Astrocyte of the spinal cord (primary cell): ENCODE results near the gene MSMO1.
A peak's percentile ranks its signal among the peaks of the same experiment; 100 is the strongest.

Source experiments
- DNase-seq: peaks from one replicate; pipeline ENCODE4 v3.0.0; 2011; ENCODE audit warnings: low read depth, low spot score
- H3K4me3 ChIP-seq: 2 replicates; pipeline ENCODE4 v1.5.1; 2011; ENCODE audit warnings: low read depth, mild to moderate bottlenecking, low read length, moderate library complexity
- in situ Hi-C: cut with HindIII; loops from 2 replicates; pipeline ENCODE4 v1.10.0; 2017; ENCODE audit warnings: low sequenced_read_pairs
- TF ChIP-seq, protein P1 (sequence below): IDR thresholded peaks from 2 replicates; pipeline ENCODE4 v1.5.1; 2012; ENCODE audit warnings: low read depth, mild to moderate bottlenecking, low read length, inconsistent platforms

MSMO1 gene

DNA sequence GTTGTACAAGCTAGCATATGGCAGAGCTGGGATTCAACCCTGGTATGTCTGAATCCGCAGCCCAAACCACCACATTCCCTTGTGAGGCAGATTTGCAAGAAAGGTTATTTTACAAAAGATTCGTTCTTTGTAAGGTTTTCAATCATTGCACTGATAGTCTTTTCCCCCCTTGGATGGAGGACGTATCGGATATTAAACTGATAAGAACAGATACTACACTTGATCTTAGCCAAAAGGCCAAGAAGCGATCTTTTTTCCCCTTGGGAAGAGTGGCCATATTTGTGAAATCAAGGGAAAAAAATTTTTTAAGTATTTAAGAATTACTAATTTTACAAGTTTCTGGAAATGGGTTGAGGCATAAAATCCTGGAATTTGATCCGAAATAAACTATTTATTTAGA, 34.4 kb upstream of the MSMO1 start:
- TF ChIP-seq, protein P1, sequence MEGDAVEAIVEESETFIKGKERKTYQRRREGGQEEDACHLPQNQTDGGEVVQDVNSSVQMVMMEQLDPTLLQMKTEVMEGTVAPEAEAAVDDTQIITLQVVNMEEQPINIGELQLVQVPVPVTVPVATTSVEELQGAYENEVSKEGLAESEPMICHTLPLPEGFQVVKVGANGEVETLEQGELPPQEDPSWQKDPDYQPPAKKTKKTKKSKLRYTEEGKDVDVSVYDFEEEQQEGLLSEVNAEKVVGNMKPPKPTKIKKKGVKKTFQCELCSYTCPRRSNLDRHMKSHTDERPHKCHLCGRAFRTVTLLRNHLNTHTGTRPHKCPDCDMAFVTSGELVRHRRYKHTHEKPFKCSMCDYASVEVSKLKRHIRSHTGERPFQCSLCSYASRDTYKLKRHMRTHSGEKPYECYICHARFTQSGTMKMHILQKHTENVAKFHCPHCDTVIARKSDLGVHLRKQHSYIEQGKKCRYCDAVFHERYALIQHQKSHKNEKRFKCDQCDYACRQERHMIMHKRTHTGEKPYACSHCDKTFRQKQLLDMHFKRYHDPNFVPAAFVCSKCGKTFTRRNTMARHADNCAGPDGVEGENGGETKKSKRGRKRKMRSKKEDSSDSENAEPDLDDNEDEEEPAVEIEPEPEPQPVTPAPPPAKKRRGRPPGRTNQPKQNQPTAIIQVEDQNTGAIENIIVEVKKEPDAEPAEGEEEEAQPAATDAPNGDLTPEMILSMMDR = no peak
- H3K4me3 ChIP-seq = no peak overlapping the region
- in situ Hi-C loops = no loop called here
- DNase-seq = no peak

DNA sequence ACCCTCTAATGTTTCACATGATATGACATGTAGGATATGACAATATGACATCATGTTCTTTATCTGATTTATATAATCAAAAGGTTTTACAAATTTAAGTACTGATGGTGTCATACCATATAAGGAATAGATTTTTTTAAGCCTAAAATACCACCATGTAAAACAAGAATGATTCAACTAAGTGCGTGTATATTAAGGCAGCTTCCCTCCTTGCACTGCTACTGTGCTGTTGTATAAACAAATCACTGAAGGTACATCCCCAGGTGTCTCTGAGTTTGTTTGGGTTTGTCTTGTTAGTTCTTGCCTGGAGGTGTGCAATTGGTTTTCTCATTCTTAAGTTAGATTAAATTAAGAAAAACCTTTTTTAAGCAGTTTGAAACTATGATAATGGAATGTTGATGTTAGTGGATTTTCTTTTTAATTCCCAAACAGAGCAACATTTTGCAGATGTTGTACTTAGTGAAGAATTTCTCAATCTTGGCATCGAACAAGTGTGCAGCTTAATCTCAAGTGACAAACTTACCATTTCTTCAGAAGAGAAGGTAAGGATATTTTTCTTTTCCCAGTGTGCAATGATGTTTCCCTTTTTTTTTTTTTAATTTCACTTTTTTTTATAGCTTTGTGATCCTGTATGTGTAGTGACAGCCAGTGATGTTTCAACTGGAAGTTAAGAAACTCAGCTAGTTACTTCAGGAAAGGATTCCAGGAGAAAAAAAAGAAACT, 33.4 kb upstream of the MSMO1 start:
- H3K4me3 ChIP-seq = no peak overlapping the region
- no peak for DNase-seq
- in situ Hi-C loops = no loop called here
- TF ChIP-seq, protein P1 = no peak

- in situ Hi-C loops = no loop called here
- TF ChIP-seq, protein P1 = no peak
- no peak for DNase-seq
- no peak overlapping the region for H3K4me3 ChIP-seq
Measured at GRCh38 chr4:165294907-165295306, 32.6 kb upstream of the MSMO1 start.

- in situ Hi-C loops = no loop called here
- TF ChIP-seq, protein P1 = no peak
- H3K4me3 ChIP-seq = no peak overlapping the region
- DNase-seq = no peak
Measured at GRCh38 chr4:165297626-165298025, 29.8 kb upstream of the MSMO1 start.

DNA sequence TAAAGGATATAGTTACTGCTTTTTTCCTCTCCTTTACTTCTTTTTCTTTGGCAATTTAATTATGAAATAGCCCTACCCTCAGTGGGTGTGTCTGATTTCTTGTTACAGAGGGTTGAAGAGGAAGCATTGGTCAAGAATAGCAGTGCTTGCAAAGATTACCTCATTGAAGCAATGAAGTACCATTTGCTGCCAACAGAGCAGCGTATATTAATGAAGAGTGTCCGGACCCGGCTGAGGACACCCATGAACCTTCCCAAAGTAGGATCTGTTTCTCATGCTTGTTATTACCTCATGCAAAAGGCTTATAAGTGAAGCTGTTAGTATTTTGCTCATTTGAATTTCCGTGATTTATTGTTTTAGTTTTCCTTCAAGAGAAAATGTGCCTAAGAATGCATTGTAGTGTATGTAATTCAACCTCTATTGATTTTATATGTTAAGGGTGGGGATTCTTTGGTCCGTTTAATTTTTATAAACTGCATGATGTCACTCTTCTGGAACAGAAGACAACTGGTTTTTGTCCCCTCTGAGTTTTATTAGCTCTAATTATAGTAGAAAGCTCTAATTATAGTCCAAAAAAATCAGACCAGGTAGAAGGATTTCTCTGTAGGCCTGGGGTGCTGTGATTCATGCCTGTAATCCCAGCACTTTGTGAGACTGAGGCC, 27.9 kb upstream of the MSMO1 start:
- in situ Hi-C loops = no loop called here
- TF ChIP-seq, protein P1 = no peak
- DNase-seq = no peak
- H3K4me3 ChIP-seq = no peak overlapping the region

DNA sequence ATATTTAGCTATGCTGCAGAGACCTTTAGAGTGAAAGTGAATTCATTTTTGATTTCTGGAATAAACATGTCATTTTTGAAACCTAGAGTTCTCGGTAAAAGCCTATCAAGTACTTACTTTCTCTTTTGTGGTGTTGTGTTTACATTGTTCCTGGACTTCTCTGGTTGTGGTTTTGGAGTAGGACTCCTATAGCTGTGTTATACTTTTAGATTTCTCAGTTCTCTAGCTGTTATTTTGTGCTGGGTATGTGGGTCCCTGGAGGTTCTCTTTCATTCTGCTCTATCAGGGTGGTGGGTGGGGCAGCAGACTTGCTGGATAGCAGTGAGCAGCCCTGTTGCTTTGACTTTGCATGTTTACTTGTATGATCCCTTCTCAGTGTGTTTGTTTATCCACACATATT, 25.6 kb upstream of the MSMO1 start:
- peak overlapping the region; percentile 8 for H3K4me3 ChIP-seq
- TF ChIP-seq, protein P1 = no peak
- in situ Hi-C loops = no loop called here
- peak; percentile 56 for DNase-seq
